Measurements from ENCODE around the gene BCHE. TPM values are rescaled to one million over a fixed set of nuclear protein-coding genes. Genes with fewer than 3 reads are reported as not detected.

BCHE gene
- total and polyA plus RNA-seq, 2 donors (not counting 1 experiment from before 2014, with no cell fraction given) = 5.8 to 34.7 TPM

DNA sequence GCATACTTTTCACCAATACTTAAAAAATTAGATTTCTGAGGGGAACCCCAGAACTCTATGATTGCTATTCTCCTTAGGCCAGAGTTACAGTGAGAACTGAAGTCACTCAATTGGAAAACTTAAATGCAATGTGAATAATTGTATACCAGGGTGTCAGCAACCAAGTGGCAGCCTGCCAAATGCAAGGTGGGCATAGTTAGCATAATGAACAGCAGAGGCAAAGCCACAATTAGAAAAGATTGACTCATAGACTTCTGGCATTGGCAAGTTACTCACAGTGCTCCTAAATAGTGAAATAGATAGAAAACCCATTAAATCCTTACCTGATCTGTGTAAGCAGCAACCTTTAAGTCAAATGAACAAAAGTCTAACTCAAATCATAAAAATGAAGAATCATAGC, 94.9 kb downstream of the BCHE start:
- no peaks in the 10 kb centered on the region for H3K27me3 ChIP-seq (ENCODE audit: control insufficient read depth, insufficient read depth, low read length)
- H3K4me1 ChIP-seq (ENCODE audit: control insufficient read depth, extremely low read depth, insufficient read depth, low read length) = no peaks in the 10 kb centered on the region
- TF ChIP-seq, protein P1, sequence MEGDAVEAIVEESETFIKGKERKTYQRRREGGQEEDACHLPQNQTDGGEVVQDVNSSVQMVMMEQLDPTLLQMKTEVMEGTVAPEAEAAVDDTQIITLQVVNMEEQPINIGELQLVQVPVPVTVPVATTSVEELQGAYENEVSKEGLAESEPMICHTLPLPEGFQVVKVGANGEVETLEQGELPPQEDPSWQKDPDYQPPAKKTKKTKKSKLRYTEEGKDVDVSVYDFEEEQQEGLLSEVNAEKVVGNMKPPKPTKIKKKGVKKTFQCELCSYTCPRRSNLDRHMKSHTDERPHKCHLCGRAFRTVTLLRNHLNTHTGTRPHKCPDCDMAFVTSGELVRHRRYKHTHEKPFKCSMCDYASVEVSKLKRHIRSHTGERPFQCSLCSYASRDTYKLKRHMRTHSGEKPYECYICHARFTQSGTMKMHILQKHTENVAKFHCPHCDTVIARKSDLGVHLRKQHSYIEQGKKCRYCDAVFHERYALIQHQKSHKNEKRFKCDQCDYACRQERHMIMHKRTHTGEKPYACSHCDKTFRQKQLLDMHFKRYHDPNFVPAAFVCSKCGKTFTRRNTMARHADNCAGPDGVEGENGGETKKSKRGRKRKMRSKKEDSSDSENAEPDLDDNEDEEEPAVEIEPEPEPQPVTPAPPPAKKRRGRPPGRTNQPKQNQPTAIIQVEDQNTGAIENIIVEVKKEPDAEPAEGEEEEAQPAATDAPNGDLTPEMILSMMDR (conservative IDR thresholded peaks at IDR 0.05 in 1 of 2, IDR thresholded peaks at IDR 0.05 in 1 of 2; ENCODE audit: low read depth in 1 of 2, low read length in 2 of 2) = no peak
- TF ChIP-seq EZH2 (IDR thresholded peaks at IDR 0.05; ENCODE audit: low read length, missing control alignments) = no peak
- H4K20me1 ChIP-seq (ENCODE audit: control insufficient read depth, extremely low read depth, insufficient read depth, low read length) = no peaks in the 10 kb centered on the region
- H3K27ac ChIP-seq (ENCODE audit: insufficient read depth, low read length) = no peak overlapping the region
- H3K4me2 ChIP-seq (ENCODE audit: extremely low read depth, insufficient read depth, low read length) = no peak overlapping the region
- no peaks in the 10 kb centered on the region for H3K36me3 ChIP-seq (ENCODE audit: control insufficient read depth, insufficient read depth, low read length)
- no peak overlapping the region for H3K4me3 ChIP-seq (replicated peaks in 1 of 4; ENCODE audit: control extremely low read depth in 1 of 4, insufficient read depth in 1 of 4, low read depth in 3 of 4, low read length in 4 of 4)
- no peaks in the 10 kb centered on the region for H3K9me3 ChIP-seq (ENCODE audit: control insufficient read depth, insufficient read depth, low read depth, low read length)
- H3K79me2 ChIP-seq (ENCODE audit: control insufficient read depth, insufficient read depth, low read length) = no peaks in the 10 kb centered on the region
- no peak for DNase-seq (ENCODE audit: low read depth in 2 of 2)
- no peak overlapping the region for H3K9ac ChIP-seq (ENCODE audit: insufficient read depth, low read length)
- no peak overlapping the region for H2AFZ ChIP-seq (ENCODE audit: low read length)

DNA sequence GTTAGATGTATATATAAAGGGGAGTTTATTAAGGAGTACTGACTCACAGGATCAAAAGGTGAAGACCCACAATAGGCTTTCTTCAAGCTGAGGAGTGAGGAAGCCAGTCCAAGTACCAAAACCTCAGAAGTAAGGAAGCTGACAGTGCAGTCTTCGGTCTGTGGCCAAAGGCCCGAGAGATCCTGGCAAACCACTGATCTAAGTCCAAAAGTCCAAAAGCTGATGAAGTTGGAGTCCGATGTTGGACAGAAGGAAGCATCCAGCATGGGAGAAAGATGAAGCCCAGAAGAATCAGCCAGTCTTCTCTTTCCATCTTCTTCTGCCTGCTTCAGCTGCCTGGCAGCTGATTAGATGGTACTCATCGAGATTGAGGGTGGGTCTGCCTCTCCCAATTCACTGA, 107.5 kb downstream of the BCHE start:
- no peaks in the 10 kb centered on the region for H3K4me1 ChIP-seq (ENCODE audit: control insufficient read depth, extremely low read depth, insufficient read depth, low read length)
- H3K4me3 ChIP-seq (replicated peaks in 1 of 4; ENCODE audit: control extremely low read depth in 1 of 4, insufficient read depth in 1 of 4, low read depth in 3 of 4, low read length in 4 of 4) = no peak overlapping the region
- no peak overlapping the region for H2AFZ ChIP-seq (ENCODE audit: low read length)
- DNase-seq (ENCODE audit: low read depth in 2 of 2) = no peak
- TF ChIP-seq, protein P1 (conservative IDR thresholded peaks at IDR 0.05 in 1 of 2, IDR thresholded peaks at IDR 0.05 in 1 of 2; ENCODE audit: low read depth in 1 of 2, low read length in 2 of 2) = no peak
- TF ChIP-seq EZH2 (IDR thresholded peaks at IDR 0.05; ENCODE audit: low read length, missing control alignments) = no peak
- no peaks in the 10 kb centered on the region for H3K79me2 ChIP-seq (ENCODE audit: control insufficient read depth, insufficient read depth, low read length)
- H3K4me2 ChIP-seq (ENCODE audit: extremely low read depth, insufficient read depth, low read length) = no peak overlapping the region
- no peaks in the 10 kb centered on the region for H3K36me3 ChIP-seq (ENCODE audit: control insufficient read depth, insufficient read depth, low read length)
- H3K9ac ChIP-seq (ENCODE audit: insufficient read depth, low read length) = no peak overlapping the region
- no peaks in the 10 kb centered on the region for H3K9me3 ChIP-seq (ENCODE audit: control insufficient read depth, insufficient read depth, low read depth, low read length)
- no peaks in the 10 kb centered on the region for H4K20me1 ChIP-seq (ENCODE audit: control insufficient read depth, extremely low read depth, insufficient read depth, low read length)
- no peak overlapping the region for H3K27ac ChIP-seq (ENCODE audit: insufficient read depth, low read length)
- no peaks in the 10 kb centered on the region for H3K27me3 ChIP-seq (ENCODE audit: control insufficient read depth, insufficient read depth, low read length)

DNA sequence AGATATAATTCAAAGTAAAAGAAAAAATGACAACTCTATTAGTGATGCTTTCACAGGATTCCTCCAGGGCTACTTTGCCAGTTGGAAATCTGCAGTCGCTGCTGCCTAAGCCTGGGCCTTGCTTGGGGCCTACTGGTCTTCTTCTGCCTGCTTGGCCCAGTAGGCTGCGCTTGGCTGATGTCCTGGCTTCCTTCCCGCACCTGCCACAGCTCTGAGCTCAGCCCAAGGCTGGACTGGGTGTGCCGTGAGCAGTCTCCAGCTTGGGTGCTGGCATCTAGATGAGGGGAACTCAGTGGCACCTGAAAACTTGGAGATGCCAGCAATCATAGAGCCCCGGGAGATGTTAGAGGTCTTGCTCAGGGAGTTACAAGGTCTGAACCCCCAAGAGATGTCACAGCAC, 108.3 kb downstream of the BCHE start:
- no peak overlapping the region for H3K27ac ChIP-seq (ENCODE audit: insufficient read depth, low read length)
- H3K27me3 ChIP-seq (ENCODE audit: control insufficient read depth, insufficient read depth, low read length) = no peaks in the 10 kb centered on the region
- TF ChIP-seq EZH2 (IDR thresholded peaks at IDR 0.05; ENCODE audit: low read length, missing control alignments) = no peak
- TF ChIP-seq, protein P1 (conservative IDR thresholded peaks at IDR 0.05 in 1 of 2, IDR thresholded peaks at IDR 0.05 in 1 of 2; ENCODE audit: low read depth in 1 of 2, low read length in 2 of 2) = no peak
- no peak overlapping the region for H3K4me3 ChIP-seq (replicated peaks in 1 of 4; ENCODE audit: control extremely low read depth in 1 of 4, insufficient read depth in 1 of 4, low read depth in 3 of 4, low read length in 4 of 4)
- no peaks in the 10 kb centered on the region for H3K4me1 ChIP-seq (ENCODE audit: control insufficient read depth, extremely low read depth, insufficient read depth, low read length)
- no peak for DNase-seq (ENCODE audit: low read depth in 2 of 2)
- no peak overlapping the region for H3K9ac ChIP-seq (ENCODE audit: insufficient read depth, low read length)
- no peaks in the 10 kb centered on the region for H3K36me3 ChIP-seq (ENCODE audit: control insufficient read depth, insufficient read depth, low read length)
- no peaks in the 10 kb centered on the region for H3K79me2 ChIP-seq (ENCODE audit: control insufficient read depth, insufficient read depth, low read length)
- no peaks in the 10 kb centered on the region for H4K20me1 ChIP-seq (ENCODE audit: control insufficient read depth, extremely low read depth, insufficient read depth, low read length)
- H3K4me2 ChIP-seq (ENCODE audit: extremely low read depth, insufficient read depth, low read length) = no peak overlapping the region
- no peaks in the 10 kb centered on the region for H3K9me3 ChIP-seq (ENCODE audit: control insufficient read depth, insufficient read depth, low read depth, low read length)
- no peak overlapping the region for H2AFZ ChIP-seq (ENCODE audit: low read length)

All from fibroblast of lung (primary cell).